Chondrocyte (in vitro differentiated cells): ENCODE data around the gene AK9. TPM values are rescaled to one million over a fixed set of nuclear protein-coding genes. Genes with fewer than 3 reads are reported as not detected.

ENCODE experiments used
- DNase-seq: peaks from one replicate; pipeline ENCODE4 v3.0.0; 2021; ENCODE audit warnings: mixed read lengths, low spot score
- H3K27ac Mint-ChIP-seq: one replicate; pipeline ENCODE4 v1.8.0; 2021; ENCODE audit warnings: mild to moderate bottlenecking, moderate library complexity, mixed read lengths; ENCODE audit not compliant: unreplicated experiment
- H3K27me3 Mint-ChIP-seq: 2 replicates; pipeline ENCODE4 v1.8.0; 2021; ENCODE audit warnings: low read depth, mixed read lengths
- H3K36me3 Mint-ChIP-seq: 2 replicates; pipeline ENCODE4 v1.8.0; 2021; ENCODE audit warnings: low read depth, mixed read lengths
- H3K4me1 Mint-ChIP-seq: 2 replicates; pipeline ENCODE4 v1.8.0; 2021; ENCODE audit warnings: low read depth, mild to moderate bottlenecking, mixed read lengths
- H3K4me3 Mint-ChIP-seq: one replicate; pipeline ENCODE4 v1.8.0; 2021; ENCODE audit warnings: mild to moderate bottlenecking, moderate library complexity, mixed read lengths; ENCODE audit not compliant: unreplicated experiment
- H3K9me3 Mint-ChIP-seq: 2 replicates; pipeline ENCODE4 v1.8.0; 2021; ENCODE audit warnings: low read depth, mixed read lengths
- CTCF ChIP-seq: fragments of 200-600 bp; sonication (generic); IDR thresholded peaks from 2 replicates; pipeline ENCODE4 v1.5.0; 2021; ENCODE audit warnings: antibody characterized with exemption, mild to moderate bottlenecking, moderate library complexity
- total RNA-seq: library from RNA; stranded (reverse); gene quantifications from 3 replicates; pipeline ENCODE4 v1.2.1, GENCODE V29; 2021

Gene AK9
- total RNA-seq, 1 donor from 2014 or later = 4.4 TPM

GRCh38 chr6:109452181-109452580 is 238.8 kb downstream of the AK9 start:
- no peaks in the 10 kb centered on the region for H3K27me3 Mint-ChIP-seq
- no peak for TF ChIP-seq CTCF
- H3K27ac Mint-ChIP-seq = no peak overlapping the region
- H3K4me1 Mint-ChIP-seq = peaks cover 29% of the 10 kb centered on the region
- peaks cover 14% of the 10 kb centered on the region for H3K36me3 Mint-ChIP-seq
- H3K4me3 Mint-ChIP-seq = no peak overlapping the region
- DNase-seq = no peak
- no peaks in the 10 kb centered on the region for H3K9me3 Mint-ChIP-seq

- Mint-ChIP-seq H3K27ac (no peak overlapping the region), H3K9me3 (no peaks in the 10 kb centered on the region), H3K4me3 (no peak overlapping the region), H3K27me3 (no peaks in the 10 kb centered on the region), H3K4me1 (peaks cover 21% of the 10 kb centered on the region), H3K36me3 (peaks cover 17% of the 10 kb centered on the region)
- no peak for TF ChIP-seq CTCF
- DNase-seq = no peak
Measured at GRCh38 chr6:109451376-109451775, 239.6 kb downstream of the AK9 start.

- no peak overlapping the region for H3K4me3 Mint-ChIP-seq
- H3K27me3 Mint-ChIP-seq = no peaks in the 10 kb centered on the region
- no peak overlapping the region for H3K27ac Mint-ChIP-seq
- TF ChIP-seq CTCF = no peak
- no peaks in the 10 kb centered on the region for H3K9me3 Mint-ChIP-seq
- peaks cover 18% of the 10 kb centered on the region for H3K4me1 Mint-ChIP-seq
- H3K36me3 Mint-ChIP-seq = peaks cover 22% of the 10 kb centered on the region
- no peak for DNase-seq
Measured at GRCh38 chr6:109450801-109451200, 240.2 kb downstream of the AK9 start.

GRCh38 chr6:109449795-109450673 is 241.0 kb downstream of the AK9 start:
- Mint-ChIP-seq H3K27ac (no peak overlapping the region), H3K4me3 (no peak overlapping the region), H3K9me3 (no peaks in the 10 kb centered on the region), H3K27me3 (no peaks in the 10 kb centered on the region), H3K4me1 (peaks cover 18% of the 10 kb centered on the region), H3K36me3 (peaks cover 25% of the 10 kb centered on the region)
- TF ChIP-seq CTCF = no peak
- DNase-seq = no peak

- H3K27ac Mint-ChIP-seq = no peak overlapping the region
- H3K27me3 Mint-ChIP-seq = no peaks in the 10 kb centered on the region
- no peak overlapping the region for H3K4me3 Mint-ChIP-seq
- H3K36me3 Mint-ChIP-seq = peaks cover 29% of the 10 kb centered on the region
- no peak for DNase-seq
- H3K9me3 Mint-ChIP-seq = no peaks in the 10 kb centered on the region
- peaks cover 13% of the 10 kb centered on the region for H3K4me1 Mint-ChIP-seq
- no peak for TF ChIP-seq CTCF
Measured at GRCh38 chr6:109449064-109449794, 241.8 kb downstream of the AK9 start.
